HG03575 (cell line): ENCODE results near the gene ASMTL.
"Not testable (repeated sequence)": the region's sequence is repeated elsewhere in the genome, so short reads cannot be mapped to it uniquely, and the experiment has no call there.

Experiments
- ATAC-seq: cut with Tn5 transposase; IDR thresholded peaks from one replicate; pipeline ENCODE4 v1.9.1; 2021; ENCODE audit not compliant: unreplicated experiment, insufficient number of reproducible peaks, low FRiP score; ENCODE audit errors: extremely low read depth

Gene ASMTL

DNA sequence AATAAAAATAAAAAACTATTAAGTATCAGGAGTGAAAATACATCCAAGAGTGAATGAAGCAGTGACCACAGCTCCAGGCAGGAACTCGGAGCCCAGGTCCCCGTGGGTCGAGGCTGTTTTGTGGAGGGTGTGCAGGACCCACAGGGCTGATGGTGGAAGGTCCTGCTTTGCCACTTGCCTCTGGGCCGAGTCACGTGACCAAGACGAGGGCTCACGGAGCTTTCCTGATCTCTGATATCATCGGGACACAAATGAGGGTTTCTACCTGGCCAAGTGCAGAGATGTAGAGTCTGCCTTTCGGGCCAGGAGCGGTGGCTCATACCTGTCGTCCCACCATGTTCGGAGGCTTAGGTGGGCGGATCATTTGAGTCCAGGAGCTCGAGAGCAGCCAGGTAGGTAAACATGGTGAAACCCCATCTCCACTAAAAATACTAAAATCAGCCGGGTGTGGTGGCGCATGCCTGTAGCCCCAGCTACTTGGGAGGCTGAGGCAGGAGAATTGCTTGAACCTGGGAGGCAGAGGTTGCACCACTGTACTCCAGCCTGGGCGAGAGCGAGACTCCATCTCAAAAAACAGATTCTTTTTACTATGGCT is 68.0 kb downstream of the ASMTL start:
- no peak for ATAC-seq

DNA sequence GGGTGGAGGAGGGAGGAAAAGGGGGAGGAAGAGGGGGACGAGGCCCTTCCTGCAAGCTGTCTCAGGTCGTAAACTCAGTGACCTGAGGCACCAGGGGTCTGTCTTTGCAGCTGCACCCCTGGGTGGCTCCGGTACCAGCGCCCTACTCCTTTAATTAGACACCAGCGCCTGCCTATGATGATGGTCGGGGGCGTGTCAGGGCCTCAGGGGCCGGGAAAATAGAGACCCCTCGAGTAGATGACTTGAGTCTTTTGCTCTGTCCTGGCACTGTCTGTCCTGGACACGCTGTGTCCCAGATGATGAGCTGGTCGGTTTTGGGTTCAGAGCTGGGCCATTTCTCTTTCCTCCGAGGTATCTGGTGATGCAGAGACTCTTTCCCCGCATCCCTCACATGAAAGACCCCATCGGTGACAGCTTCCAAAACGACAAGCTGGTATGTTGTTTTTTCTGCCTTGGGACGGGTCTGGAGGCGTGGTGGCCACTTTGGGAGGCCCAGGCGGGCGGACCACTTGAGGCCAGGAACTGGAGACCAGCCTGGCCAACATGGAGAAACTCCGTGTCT is 72.0 kb downstream of the ASMTL start:
- ATAC-seq = no peak

GRCh38 chrX:1378306-1378759 is 74.4 kb downstream of the ASMTL start:
- no peak for ATAC-seq

GRCh38 chrX:1368385-1368698 is 84.4 kb downstream of the ASMTL start:
- ATAC-seq = no peak

- not testable (repeated sequence) for ATAC-seq
Observed at GRCh38 chrX:1366363-1366762, 86.3 kb downstream of the ASMTL start.

GRCh38 chrX:1361910-1362309 is 90.8 kb downstream of the ASMTL start:
- ATAC-seq = no peak

GRCh38 chrX:1361275-1361674 is 91.4 kb downstream of the ASMTL start:
- no peak for ATAC-seq

- no peak for ATAC-seq
Observed at GRCh38 chrX:1360171-1360570, 92.5 kb downstream of the ASMTL start.

DNA sequence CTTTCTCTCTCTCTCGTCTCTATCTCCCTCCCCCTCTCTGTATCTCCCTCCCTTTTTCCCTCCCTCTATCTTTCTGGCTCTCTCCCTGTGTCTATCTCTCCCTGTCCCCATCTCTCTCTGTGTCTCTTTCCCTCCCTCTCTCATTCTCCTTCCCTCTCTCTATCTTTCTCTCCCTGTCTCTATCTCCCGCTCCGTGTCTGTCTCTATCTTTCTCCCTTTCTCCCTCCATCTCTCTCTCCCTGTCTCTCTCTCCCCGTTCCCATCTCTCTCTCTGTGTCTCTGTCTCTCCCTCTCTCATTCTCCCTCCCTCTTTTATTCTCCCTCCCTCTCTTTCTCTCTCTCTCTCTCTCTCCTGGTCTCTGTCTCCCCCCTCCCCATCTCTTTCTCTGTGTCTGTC is 93.2 kb downstream of the ASMTL start:
- ATAC-seq = no peak

- no peak for ATAC-seq
Observed at GRCh38 chrX:1358793-1359476, 93.8 kb downstream of the ASMTL start.

DNA sequence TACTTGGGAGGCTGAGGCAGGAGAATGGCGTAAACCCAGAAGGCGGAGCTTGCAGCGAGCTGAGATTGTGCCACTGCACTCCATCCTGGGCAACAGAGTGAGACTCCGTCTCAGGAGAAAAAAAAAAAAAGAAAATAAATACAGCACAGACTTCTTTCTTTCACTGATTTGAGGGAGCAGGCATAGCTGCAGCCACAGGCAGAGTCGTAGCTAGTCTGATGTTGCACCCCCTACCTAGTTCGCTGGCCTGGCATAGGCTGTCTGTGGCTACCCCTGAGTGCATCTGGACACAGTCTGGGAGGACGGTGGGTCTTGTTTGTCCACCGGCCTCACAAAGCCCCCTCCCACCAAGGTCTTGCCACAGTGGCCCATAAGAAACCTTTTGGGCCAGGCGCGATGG is 94.7 kb downstream of the ASMTL start:
- ATAC-seq = no peak

- no peak for ATAC-seq
Observed at GRCh38 chrX:1355131-1356046, 97.3 kb downstream of the ASMTL start.

DNA sequence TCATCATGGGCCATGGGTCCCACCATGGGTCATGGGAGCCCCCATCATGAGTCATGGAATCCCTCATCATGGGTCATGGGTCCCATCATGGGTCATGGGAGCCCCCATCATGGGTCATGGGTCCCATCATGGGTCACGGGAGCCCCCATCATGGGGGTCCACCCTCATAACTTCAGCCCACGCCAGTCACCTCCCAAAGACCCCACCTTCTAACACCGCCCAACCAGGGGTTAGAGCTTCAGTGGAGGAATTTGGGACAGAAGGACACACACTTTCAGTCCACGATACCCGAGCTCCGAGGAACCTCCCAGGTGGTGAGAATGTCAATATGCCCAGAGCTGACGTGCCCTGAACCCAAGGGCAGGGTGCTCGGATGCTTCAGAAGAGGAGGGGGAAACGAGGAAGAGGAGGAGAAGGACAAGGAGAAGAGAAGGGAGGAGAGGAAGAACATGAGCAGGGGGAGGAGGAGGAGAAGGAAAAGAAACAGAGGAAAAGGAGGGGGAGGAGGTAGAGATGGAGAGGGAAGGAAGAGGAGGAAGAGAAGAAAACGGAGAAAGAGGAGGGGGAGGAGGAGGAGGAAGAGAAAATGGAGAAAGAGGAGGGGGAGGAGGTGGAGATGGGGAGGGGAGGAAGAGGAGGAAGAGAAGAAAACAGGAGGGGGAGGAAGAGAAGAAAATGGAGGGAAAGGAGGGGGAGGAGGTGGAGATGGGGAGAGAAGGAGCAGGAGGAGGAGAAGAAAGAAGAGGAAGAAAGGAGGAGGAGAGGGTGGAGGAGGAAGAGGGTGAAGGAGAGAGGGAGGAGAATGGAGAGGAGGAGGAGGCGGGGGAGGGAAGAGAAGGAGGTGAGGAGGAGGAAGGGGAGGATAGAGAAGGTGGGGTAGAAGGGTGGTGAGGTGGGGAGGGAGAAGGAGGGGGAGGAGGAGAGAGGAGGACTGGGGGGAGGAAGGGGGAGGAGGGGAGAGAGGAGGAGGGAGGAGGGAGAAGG is 98.4 kb downstream of the ASMTL start:
- no peak for ATAC-seq
